Left ventricle myocardium inferior (tissue), 1 donor: Measurements from ENCODE around the gene TERT. TPM values are rescaled to one million over a fixed set of nuclear protein-coding genes. Genes with fewer than 3 reads are reported as not detected.
"Not testable (repeated sequence)": the region's sequence is repeated elsewhere in the genome, so short reads cannot be mapped to it uniquely, and the experiment has no call there.

ENCODE experiments used
- DNase-seq: peaks from one replicate; pipeline ENCODE4 v3.0.0-alpha.2; 2020
- H3K27ac ChIP-seq: fragments of 200-600 bp; replicated peaks from 2 replicates; pipeline ENCODE4 v1.8.0; 2021
- H3K27me3 ChIP-seq: fragments of 200-600 bp; 2 replicates; pipeline ENCODE4 v1.8.0; 2021; ENCODE audit warnings: low read depth
- H3K36me3 ChIP-seq: fragments of 200-600 bp; 2 replicates; pipeline ENCODE4 v1.8.0; 2021
- H3K4me1 ChIP-seq: fragments of 200-600 bp; 2 replicates; pipeline ENCODE4 v1.8.0; 2021
- H3K4me3 ChIP-seq: fragments of 200-600 bp; 2 replicates; pipeline ENCODE4 v1.8.0; 2021; ENCODE audit warnings: mild to moderate bottlenecking, moderate library complexity
- H3K9me3 ChIP-seq: fragments of 200-600 bp; replicated peaks from 2 replicates; pipeline ENCODE4 v1.8.0; 2021
- intact Hi-C: fragments of 100-400 bp; cut with micrococcal nuclease; formaldehyde crosslinking; loops from one replicate; pipeline ENCODE4 v1.11.0; 2022
- total RNA-seq: library from RNA; stranded (reverse); fragmentation: NEBNext Ultra II Directional; extraction: Animal tissue kit (Norgen Biotek cat#: 25700); gene quantifications from one replicate; pipeline ENCODE4 v1.2.1, GENCODE V29; 2021
- TF ChIP-seq, protein P1 (sequence below): fragments of 200-600 bp; IDR thresholded peaks from 2 replicates; pipeline ENCODE4 v1.8.0; 2021; ENCODE audit warnings: antibody characterized with exemption, mild to moderate bottlenecking, borderline replicate concordance
- donor health status: DM: no; HTN: yes; CAD: no; lungs with severe emphysema.

Gene TERT
- total RNA-seq, 1 donor from 2014 or later: not detected

DNA sequence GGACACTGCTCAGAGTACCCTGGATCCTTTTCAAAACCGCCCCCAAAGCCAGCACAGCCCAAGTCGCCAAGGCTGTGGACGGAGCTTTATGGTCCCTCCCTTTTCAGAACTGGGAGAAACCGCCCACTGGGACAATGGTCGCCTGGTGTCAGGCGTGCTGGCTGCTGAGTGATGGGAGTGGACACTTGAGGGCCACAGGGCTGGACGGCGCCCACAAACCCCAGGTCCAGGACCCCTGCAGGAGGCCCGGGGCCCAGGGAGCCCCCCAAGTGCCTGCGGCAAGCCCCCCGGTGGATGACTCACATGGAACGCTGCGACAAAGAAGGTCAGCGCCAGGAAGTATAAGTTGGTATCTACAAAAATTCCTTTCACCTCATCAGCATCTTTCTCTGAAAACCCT is 39.1 kb upstream of the TERT start:
- no peaks in the 10 kb centered on the region for H3K27me3 ChIP-seq
- H3K4me1 ChIP-seq: peaks cover 3% of the 10 kb centered on the region
- TF ChIP-seq, protein P1, sequence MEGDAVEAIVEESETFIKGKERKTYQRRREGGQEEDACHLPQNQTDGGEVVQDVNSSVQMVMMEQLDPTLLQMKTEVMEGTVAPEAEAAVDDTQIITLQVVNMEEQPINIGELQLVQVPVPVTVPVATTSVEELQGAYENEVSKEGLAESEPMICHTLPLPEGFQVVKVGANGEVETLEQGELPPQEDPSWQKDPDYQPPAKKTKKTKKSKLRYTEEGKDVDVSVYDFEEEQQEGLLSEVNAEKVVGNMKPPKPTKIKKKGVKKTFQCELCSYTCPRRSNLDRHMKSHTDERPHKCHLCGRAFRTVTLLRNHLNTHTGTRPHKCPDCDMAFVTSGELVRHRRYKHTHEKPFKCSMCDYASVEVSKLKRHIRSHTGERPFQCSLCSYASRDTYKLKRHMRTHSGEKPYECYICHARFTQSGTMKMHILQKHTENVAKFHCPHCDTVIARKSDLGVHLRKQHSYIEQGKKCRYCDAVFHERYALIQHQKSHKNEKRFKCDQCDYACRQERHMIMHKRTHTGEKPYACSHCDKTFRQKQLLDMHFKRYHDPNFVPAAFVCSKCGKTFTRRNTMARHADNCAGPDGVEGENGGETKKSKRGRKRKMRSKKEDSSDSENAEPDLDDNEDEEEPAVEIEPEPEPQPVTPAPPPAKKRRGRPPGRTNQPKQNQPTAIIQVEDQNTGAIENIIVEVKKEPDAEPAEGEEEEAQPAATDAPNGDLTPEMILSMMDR: no peak
- H3K9me3 ChIP-seq: no peaks in the 10 kb centered on the region
- no peak overlapping the region for H3K27ac ChIP-seq
- no peak for DNase-seq
- peaks cover 89% of the 10 kb centered on the region for H3K36me3 ChIP-seq
- no peak overlapping the region for H3K4me3 ChIP-seq
- intact Hi-C loops: no loop called here

DNA sequence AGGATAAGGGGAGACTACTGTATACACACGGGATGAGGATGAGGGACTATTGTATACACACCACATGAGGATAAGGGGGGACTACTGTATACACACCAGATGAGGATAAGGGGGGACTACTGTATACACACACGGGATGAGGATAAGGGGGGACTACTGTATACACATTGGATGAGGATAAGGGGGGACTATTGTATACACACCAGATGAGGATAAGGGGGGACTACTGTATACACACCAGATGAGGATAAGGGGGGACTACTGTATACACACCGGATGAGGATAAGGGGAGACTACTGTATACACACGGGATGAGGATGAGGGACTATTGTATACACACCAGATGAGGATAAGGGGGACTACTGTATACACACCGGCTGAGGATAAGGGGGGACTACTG is 38.4 kb upstream of the TERT start:
- H3K4me1 ChIP-seq, H3K27me3 ChIP-seq, H3K27ac ChIP-seq, intact Hi-C loops, H3K4me3 ChIP-seq, DNase-seq, H3K9me3 ChIP-seq: not testable (repeated sequence)
- H3K36me3 ChIP-seq: peaks cover 83% of the 10 kb centered on the region

DNA sequence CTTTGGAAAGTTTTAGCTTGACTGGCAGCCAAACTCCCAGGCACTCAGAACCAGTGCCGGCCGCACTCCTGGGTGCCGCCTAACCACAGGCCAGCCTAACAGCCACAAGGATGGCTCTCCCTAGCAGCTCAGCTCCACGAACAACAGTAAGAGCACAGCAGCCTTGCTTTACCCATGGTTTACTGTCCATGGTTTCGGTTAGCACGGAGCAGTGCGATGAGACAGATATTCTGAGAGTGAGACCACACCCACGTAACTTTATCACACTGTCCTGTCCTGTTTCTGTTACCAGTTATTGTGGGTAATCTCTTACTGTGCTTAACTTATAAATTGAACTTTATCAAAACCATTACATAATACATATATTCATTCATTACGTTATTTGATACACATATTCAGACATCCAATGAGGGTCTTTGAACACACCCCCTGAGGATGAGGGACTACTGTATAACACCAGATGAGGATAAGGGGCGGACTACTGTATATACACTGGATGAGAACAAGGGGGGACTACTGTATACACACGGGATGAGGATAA is 37.7 kb upstream of the TERT start:
- TF ChIP-seq, protein P1: no peak
- Histone ChIP-seq H3K4me1 (peaks cover 3% of the 10 kb centered on the region), H3K27ac (no peak overlapping the region), H3K9me3 (no peaks in the 10 kb centered on the region), H3K4me3 (no peak overlapping the region), H3K36me3 (peaks cover 76% of the 10 kb centered on the region), H3K27me3 (no peaks in the 10 kb centered on the region)
- no peak for DNase-seq
- intact Hi-C loops: no loop called here

DNA sequence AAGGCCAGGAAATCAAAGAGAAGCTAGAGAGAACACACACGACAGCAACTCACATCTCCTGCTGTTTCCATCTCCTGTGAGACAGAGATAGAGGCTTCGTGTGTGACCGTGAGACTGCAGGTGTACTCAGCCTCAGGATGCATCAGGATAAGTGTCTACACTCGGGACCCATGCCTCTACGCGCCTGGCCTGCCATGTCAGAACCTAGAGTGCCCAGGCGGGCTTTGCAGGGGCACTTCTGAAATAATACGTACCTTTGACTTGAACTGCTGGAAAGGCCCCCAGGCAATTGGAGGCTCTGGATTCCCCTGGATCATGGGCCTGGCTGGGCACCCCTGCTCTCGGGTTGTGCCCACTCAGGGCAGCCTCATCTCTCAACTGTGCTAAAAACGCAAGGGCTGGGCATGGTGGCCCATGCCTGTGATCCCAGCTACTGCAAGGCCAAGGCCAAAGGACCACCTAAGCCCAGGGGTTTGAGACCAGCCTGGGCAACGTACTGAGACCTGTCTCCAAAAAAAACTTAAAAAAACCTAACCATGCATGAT is 37.1 kb upstream of the TERT start:
- TF ChIP-seq, protein P1: no peak
- no peak for DNase-seq
- Histone ChIP-seq H3K27ac (no peak overlapping the region), H3K4me3 (no peak overlapping the region), H3K36me3 (peaks cover 70% of the 10 kb centered on the region), H3K9me3 (no peaks in the 10 kb centered on the region), H3K27me3 (no peaks in the 10 kb centered on the region), H3K4me1 (peaks cover 3% of the 10 kb centered on the region)
- intact Hi-C loops: no loop called here

DNA sequence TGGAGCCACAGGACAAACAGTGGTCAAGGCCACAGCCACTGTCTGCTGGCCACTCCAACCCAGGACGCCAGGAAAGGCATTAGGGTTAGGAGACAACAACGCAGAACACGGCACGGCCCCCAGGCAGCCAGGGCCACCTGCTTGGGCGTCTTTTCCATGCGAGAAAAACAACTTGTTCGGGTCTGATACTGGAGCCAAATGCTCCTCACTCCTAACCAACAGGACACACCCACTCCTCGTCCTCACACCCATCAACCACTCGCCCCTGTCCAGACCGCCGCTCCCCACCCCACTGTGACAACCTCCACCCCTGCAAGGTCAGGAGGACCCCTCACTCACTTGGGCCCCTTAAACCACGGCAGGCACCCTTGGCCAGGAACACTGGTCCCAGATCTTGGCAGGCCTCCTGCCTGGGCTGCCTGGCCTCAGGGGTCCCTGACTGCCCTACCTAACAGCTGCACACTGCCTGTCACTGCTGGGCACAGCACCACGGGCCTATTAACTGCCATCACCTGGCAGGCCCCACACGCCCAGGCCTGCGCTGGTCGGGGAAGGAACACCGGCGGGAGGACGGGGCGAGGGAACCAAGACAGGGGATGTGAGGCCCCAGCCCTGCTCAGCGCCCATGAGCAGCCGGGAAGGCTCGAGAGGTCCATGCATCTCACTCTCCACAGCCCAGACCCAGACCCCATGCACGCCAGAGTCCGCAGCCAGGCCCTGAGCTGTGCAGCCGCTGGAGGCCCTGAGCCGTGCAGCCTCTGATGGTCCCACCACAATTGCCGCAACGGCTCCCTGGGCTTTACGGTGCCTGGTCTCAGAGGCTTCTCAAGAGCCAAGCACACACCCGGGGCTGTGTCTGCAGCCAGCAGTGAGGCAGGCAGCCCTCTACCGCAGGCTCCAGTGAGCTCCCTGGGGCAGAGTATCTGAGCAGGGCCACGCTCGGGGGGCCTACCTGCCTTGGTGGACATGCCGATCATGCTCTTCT is 36.3 kb upstream of the TERT start:
- DNase-seq: no peak
- Histone ChIP-seq H3K9me3 (no peaks in the 10 kb centered on the region), H3K36me3 (peaks cover 62% of the 10 kb centered on the region), H3K4me3 (no peak overlapping the region), H3K4me1 (peaks cover 3% of the 10 kb centered on the region), H3K27ac (no peak overlapping the region), H3K27me3 (no peaks in the 10 kb centered on the region)
- intact Hi-C loops: no loop called here
- TF ChIP-seq, protein P1: no peak
